Measurements from ENCODE around the gene HDAC11. TPM values are rescaled to one million over a fixed set of nuclear protein-coding genes. Genes with fewer than 3 reads are reported as not detected.

The HDAC11 gene
- total and polyA plus RNA-seq, 9 of the 15 experiments (the other 6 are each of a cell fraction or from before 2014, with no cell fraction given): 0.60 to 6.0 (median 4.5) TPM

DNA sequence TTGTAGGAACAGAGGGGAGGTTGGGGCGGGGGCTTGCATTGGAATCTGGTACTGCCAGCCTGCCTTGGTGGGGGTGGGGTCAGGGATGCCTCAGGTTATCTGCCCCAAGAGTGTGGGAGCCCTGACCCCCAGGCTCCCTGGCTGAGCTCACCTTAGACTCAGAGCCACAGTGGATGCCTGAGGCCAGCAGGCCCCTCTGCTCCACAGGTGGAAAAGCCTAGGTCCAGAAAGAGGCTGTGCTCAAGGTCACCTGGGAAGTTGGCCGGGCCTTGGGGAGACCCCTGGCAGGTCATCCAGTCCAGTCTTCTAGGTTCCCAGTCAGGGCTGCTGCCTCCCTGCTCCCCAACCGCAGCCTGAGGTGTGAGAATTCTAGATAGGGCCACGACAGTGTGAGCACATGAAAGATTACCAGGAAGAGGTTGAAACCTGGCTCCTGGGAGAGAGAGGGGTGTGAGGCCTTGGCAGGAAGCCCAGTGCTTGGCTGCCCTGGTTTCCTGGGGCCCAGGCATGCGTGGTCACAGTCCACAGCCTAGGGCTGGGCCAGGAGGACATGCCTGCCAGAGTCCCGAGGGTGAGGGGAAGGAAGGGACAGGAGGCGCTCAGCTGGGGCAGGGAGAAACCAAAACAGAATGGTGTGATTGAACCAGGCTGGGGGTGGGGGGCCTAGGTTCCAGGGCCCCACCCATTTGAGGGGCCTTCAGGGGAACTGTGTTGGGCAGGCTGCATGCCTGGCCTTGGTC, 4.9 kb downstream of the HDAC11 start (continued):
- TF ChIP-seq, protein P1, sequence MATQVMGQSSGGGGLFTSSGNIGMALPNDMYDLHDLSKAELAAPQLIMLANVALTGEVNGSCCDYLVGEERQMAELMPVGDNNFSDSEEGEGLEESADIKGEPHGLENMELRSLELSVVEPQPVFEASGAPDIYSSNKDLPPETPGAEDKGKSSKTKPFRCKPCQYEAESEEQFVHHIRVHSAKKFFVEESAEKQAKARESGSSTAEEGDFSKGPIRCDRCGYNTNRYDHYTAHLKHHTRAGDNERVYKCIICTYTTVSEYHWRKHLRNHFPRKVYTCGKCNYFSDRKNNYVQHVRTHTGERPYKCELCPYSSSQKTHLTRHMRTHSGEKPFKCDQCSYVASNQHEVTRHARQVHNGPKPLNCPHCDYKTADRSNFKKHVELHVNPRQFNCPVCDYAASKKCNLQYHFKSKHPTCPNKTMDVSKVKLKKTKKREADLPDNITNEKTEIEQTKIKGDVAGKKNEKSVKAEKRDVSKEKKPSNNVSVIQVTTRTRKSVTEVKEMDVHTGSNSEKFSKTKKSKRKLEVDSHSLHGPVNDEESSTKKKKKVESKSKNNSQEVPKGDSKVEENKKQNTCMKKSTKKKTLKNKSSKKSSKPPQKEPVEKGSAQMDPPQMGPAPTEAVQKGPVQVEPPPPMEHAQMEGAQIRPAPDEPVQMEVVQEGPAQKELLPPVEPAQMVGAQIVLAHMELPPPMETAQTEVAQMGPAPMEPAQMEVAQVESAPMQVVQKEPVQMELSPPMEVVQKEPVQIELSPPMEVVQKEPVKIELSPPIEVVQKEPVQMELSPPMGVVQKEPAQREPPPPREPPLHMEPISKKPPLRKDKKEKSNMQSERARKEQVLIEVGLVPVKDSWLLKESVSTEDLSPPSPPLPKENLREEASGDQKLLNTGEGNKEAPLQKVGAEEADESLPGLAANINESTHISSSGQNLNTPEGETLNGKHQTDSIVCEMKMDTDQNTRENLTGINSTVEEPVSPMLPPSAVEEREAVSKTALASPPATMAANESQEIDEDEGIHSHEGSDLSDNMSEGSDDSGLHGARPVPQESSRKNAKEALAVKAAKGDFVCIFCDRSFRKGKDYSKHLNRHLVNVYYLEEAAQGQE (IDR thresholded peaks at IDR 0.05; ENCODE audit: borderline replicate concordance): peak; percentile 36; the same call in 1 of the 2 replicates
- TF ChIP-seq, protein P1 (CRISPR knock-in tag; IDR thresholded peaks at IDR 0.05; ENCODE audit: low read depth): no peak; the same call in 1 of the 2 replicates
- TF ChIP-seq KLF1 (tag; IDR thresholded peaks at IDR 0.05) (no peak), DPF2 (IDR thresholded peaks at IDR 0.05) (peak; percentile 97), ZNF174 (CRISPR knock-in tag; IDR thresholded peaks at IDR 0.05) (no peak), ZNF311 (CRISPR knock-in tag; IDR thresholded peaks at IDR 0.05) (no peak), POU5F1 (IDR thresholded peaks at IDR 0.05; ENCODE audit: borderline replicate concordance, low read depth, low read length, partially characterized antibody) (no peak), XRCC3 (IDR thresholded peaks at IDR 0.05) (no peak)
- TF ChIP-seq, protein P2, sequence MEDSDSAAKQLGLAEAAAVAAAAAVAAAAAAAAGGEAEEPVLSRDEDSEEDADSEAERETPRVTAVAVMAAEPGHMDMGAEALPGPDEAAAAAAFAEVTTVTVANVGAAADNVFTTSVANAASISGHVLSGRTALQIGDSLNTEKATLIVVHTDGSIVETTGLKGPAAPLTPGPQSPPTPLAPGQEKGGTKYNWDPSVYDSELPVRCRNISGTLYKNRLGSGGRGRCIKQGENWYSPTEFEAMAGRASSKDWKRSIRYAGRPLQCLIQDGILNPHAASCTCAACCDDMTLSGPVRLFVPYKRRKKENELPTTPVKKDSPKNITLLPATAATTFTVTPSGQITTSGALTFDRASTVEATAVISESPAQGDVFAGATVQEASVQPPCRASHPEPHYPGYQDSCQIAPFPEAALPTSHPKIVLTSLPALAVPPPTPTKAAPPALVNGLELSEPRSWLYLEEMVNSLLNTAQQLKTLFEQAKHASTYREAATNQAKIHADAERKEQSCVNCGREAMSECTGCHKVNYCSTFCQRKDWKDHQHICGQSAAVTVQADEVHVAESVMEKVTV (CRISPR knock-in tag; IDR thresholded peaks at IDR 0.05): no peak
- TF ChIP-seq, protein P3, sequence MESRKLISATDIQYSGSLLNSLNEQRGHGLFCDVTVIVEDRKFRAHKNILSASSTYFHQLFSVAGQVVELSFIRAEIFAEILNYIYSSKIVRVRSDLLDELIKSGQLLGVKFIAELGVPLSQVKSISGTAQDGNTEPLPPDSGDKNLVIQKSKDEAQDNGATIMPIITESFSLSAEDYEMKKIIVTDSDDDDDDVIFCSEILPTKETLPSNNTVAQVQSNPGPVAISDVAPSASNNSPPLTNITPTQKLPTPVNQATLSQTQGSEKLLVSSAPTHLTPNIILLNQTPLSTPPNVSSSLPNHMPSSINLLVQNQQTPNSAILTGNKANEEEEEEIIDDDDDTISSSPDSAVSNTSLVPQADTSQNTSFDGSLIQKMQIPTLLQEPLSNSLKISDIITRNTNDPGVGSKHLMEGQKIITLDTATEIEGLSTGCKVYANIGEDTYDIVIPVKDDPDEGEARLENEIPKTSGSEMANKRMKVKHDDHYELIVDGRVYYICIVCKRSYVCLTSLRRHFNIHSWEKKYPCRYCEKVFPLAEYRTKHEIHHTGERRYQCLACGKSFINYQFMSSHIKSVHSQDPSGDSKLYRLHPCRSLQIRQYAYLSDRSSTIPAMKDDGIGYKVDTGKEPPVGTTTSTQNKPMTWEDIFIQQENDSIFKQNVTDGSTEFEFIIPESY (CRISPR knock-in tag; IDR thresholded peaks at IDR 0.05): 0 out of 2 replicates have a peak, but pooled peaks have one; percentile 32
- TF ChIP-seq, protein P4, sequence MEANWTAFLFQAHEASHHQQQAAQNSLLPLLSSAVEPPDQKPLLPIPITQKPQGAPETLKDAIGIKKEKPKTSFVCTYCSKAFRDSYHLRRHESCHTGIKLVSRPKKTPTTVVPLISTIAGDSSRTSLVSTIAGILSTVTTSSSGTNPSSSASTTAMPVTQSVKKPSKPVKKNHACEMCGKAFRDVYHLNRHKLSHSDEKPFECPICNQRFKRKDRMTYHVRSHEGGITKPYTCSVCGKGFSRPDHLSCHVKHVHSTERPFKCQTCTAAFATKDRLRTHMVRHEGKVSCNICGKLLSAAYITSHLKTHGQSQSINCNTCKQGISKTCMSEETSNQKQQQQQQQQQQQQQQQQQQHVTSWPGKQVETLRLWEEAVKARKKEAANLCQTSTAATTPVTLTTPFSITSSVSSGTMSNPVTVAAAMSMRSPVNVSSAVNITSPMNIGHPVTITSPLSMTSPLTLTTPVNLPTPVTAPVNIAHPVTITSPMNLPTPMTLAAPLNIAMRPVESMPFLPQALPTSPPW (CRISPR knock-in tag; IDR thresholded peaks at IDR 0.05): peak; percentile 72
- TF ChIP-seq, protein P5, sequence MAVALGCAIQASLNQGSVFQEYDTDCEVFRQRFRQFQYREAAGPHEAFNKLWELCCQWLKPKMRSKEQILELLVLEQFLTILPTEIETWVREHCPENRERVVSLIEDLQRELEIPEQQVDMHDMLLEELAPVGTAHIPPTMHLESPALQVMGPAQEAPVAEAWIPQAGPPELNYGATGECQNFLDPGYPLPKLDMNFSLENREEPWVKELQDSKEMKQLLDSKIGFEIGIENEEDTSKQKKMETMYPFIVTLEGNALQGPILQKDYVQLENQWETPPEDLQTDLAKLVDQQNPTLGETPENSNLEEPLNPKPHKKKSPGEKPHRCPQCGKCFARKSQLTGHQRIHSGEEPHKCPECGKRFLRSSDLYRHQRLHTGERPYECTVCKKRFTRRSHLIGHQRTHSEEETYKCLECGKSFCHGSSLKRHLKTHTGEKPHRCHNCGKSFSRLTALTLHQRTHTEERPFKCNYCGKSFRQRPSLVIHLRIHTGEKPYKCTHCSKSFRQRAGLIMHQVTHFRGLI (CRISPR knock-in tag; IDR thresholded peaks at IDR 0.05): no peak; the same call in 1 of the 2 replicates

Measured in K562 (cell line).